OCI-LY7 (cell line): Measurements from ENCODE around the gene PHOX2A.

Experiments
- CTCF ChIP-seq: fragments of 200-600 bp; sonication (generic); conservative IDR thresholded peaks from 2 replicates; pipeline ENCODE4 v1.5.1; 2014; ENCODE audit warnings: mild to moderate bottlenecking, antibody characterized with exemption, low read length, moderate library complexity, mixed read lengths
- EZH2phosphoT487 ChIP-seq: fragments of 200-600 bp; sonication (generic); IDR thresholded peaks from 2 replicates; pipeline ENCODE4 v1.6.1; 2018; ENCODE audit warnings: low read depth, borderline replicate concordance, mild to moderate bottlenecking, mixed run types, antibody characterized with exemption, low read length, moderate library complexity, mixed read lengths

DNA sequence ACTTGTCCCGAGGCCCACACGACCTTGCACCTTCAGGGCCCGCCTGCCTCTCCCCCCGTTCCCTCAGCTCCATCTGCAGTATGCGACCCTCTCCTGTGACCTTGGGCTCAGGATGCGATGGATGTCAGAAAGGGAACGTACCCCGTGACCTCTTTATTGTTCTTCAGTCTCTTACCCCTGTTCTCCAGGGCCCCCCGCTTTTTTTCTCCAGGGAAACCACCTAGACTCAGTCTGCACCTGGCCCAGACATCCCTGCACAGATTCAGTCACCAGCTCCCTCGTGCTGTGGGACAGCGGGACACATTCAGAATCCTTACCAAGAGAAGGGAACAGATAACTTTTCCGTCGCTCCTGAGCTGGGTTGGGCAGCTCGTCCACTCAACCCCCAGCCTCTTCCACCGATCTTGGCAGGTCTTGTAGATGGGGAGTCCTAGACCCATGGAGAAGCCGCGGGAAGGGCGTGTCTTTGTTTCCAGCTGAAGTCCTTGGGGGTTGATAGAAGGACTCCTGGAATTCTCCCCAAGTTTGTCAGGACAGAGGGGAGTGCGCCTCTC lies 1.4 kb upstream of the PHOX2A start:
- TF ChIP-seq CTCF (no peak), EZH2phosphoT487 (no peak)
